ENCODE results near the gene SEMA4B.
A peak's percentile ranks its signal among the peaks of the same experiment; 100 is the strongest.
"Not testable (repeated sequence)": the region's sequence is repeated elsewhere in the genome, so short reads cannot be mapped to it uniquely, and the experiment has no call there.

SEMA4B gene

GRCh38 chr15:90262426-90262825 is 61.3 kb downstream of the SEMA4B start:
- DNase-seq, result no peak

GRCh38 chr15:90264671-90265070 is 63.5 kb downstream of the SEMA4B start:
- no peak for DNase-seq

- DNase-seq, result peak; percentile 89 to 93
These were observed 64.3 kb downstream of the SEMA4B start, which contains the start of gene NGRN for GRCh38 chr15:90265271-90266060. Gene NGRN, plus strand, starts transcription at chr15:90265672. Its CDS starts 41 bp downstream, at chr15:90265713.

- peak in 1 of 2 donors; percentile 44 for DNase-seq
These were observed 64.9 kb downstream of the SEMA4B start for GRCh38 chr15:90266061-90266431.

GRCh38 chr15:90266485-90266884 is 65.4 kb downstream of the SEMA4B start:
- no peak for DNase-seq

GRCh38 chr15:90268415-90268814 is 67.3 kb downstream of the SEMA4B start:
- no peak for DNase-seq

GRCh38 chr15:90270502-90271150 is 69.5 kb downstream of the SEMA4B start:
- DNase-seq, result no peak

- no peak for DNase-seq
These were observed 70.5 kb downstream of the SEMA4B start for GRCh38 chr15:90271459-90272166.

GRCh38 chr15:90278467-90278866 is 77.3 kb downstream of the SEMA4B start:
- not testable (repeated sequence) for DNase-seq
